Smooth muscle cell (in vitro differentiated cells): ENCODE measurements around the gene TBC1D5. TPM values are rescaled to one million over a fixed set of nuclear protein-coding genes. Genes with fewer than 3 reads are reported as not detected.

ENCODE experiments used
- DNase-seq: peaks from one replicate; lab custom pipeline; 2025; ENCODE audit not compliant: unreplicated experiment; lab: John Stamatoyannopoulos, UW
- H2AFZ ChIP-seq: fragments of 200-600 bp; sonication (generic); 2 replicates; pipeline ENCODE4 v1.6.0; 2016; ENCODE audit warnings: antibody characterized with exemption, low read depth, mild to moderate bottlenecking
- H3F3A ChIP-seq: fragments of 200-600 bp; sonication (generic); 2 replicates; pipeline ENCODE4 v1.6.0; 2017; ENCODE audit warnings: antibody characterized with exemption, low read depth
- H3K27ac ChIP-seq: fragments of 200-600 bp; sonication (generic); 2 replicates; pipeline ENCODE4 v1.5.1; 2016; ENCODE audit warnings: low read depth, mild to moderate bottlenecking
- H3K27me3 ChIP-seq: fragments of 200-600 bp; sonication (generic); 2 replicates; pipeline ENCODE4 v1.6.1; 2016; ENCODE audit warnings: low read depth, mild to moderate bottlenecking
- H3K36me3 ChIP-seq: fragments of 200-600 bp; sonication (generic); 2 replicates; pipeline ENCODE4 v1.5.1; 2016; ENCODE audit warnings: low read depth
- H3K4me1 ChIP-seq: fragments of 200-600 bp; sonication (generic); 2 replicates; pipeline ENCODE4 v1.5.1; 2016; ENCODE audit warnings: low read depth
- H3K4me2 ChIP-seq: fragments of 200-600 bp; sonication (generic); 2 replicates; pipeline ENCODE4 v1.6.0; 2016; ENCODE audit warnings: mild to moderate bottlenecking
- H3K4me3 ChIP-seq: fragments of 200-600 bp; sonication (generic); 2 replicates; pipeline ENCODE4 v1.5.1; 2016; ENCODE audit warnings: mild to moderate bottlenecking
- H3K79me2 ChIP-seq: fragments of 200-600 bp; sonication (generic); 2 replicates; pipeline ENCODE4 v1.6.0; 2016; ENCODE audit warnings: low read depth, mild to moderate bottlenecking
- H3K9ac ChIP-seq: fragments of 200-600 bp; sonication (generic); 2 replicates; pipeline ENCODE4 v1.6.0; 2016; ENCODE audit warnings: low read depth
- H3K9me3 ChIP-seq: fragments of 200-600 bp; sonication (generic); replicated peaks from 2 replicates; pipeline ENCODE4 v1.5.1; 2016; ENCODE audit warnings: low read depth
- H4K20me1 ChIP-seq: fragments of 200-600 bp; sonication (generic); 2 replicates; pipeline ENCODE4 v1.6.0; 2016; ENCODE audit warnings: low read depth
- WGBS: methylation state at CpG from one replicate; pipeline ENCODE4 v1.1.7; 2016; ENCODE audit warnings: low lambda C conversion rate; 5-methylcytosine and 5-hydroxymethylcytosine counted together
- polyA plus RNA-seq: library from polyadenylated mRNA; unstranded; fragments of >200 nt; fragmentation: Nextera tagmentation; extraction: Ambion mirVana; gene quantifications from 2 replicates; pipeline ENCODE4 v1.2.1, GENCODE V29; 2016
- total RNA-seq: library from RNA; depleted of rRNA; stranded (reverse); fragments of >200 nt; gene quantifications from 2 replicates; pipeline ENCODE4 v1.2.3, GENCODE V29; 2014
- TF ChIP-seq, protein P1 (sequence below): fragments of 200-600 bp; sonication (generic); IDR thresholded peaks from 2 replicates; pipeline ENCODE4 v1.5.1; 2017; ENCODE audit warnings: borderline replicate concordance, mild to moderate bottlenecking, antibody characterized with exemption; ENCODE audit not compliant: insufficient read depth, poor library complexity, severe bottlenecking

The TBC1D5 gene
- total and polyA plus RNA-seq, 2 experiments from 2014 or later = 14.6 to 35.3 TPM

DNA sequence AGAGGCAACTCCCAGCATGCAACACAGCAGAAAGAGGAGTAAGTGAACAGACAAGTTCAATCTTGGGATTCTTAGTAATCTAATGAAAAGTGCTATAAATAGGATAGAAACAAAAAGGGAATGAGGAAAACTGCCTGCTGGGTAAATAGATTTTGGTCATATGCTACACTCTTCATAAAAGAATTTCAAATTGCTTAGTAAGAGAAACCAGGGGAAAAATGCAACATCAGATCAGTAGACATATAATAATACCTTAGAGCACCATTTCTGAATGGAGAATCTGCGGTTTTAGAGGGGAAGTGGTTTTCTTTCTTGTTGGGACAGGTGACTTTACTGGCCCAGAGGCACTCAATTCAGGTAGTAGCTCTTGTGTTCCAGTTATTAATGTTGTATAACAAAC, 13.4 kb upstream of the TBC1D5 start:
- Histone ChIP-seq H3K4me3 (no peak overlapping the region), H4K20me1 (no peaks in the 10 kb centered on the region), H3K36me3 (no peaks in the 10 kb centered on the region), H3F3A (no peaks in the 10 kb centered on the region), H3K4me2 (no peak overlapping the region), H3K27me3 (peaks cover 3% of the 10 kb centered on the region), H3K9me3 (no peaks in the 10 kb centered on the region), H2AFZ (no peak overlapping the region), H3K9ac (no peak overlapping the region), H3K79me2 (no peaks in the 10 kb centered on the region), H3K27ac (no peak overlapping the region), H3K4me1 (no peaks in the 10 kb centered on the region)
- TF ChIP-seq, protein P1, sequence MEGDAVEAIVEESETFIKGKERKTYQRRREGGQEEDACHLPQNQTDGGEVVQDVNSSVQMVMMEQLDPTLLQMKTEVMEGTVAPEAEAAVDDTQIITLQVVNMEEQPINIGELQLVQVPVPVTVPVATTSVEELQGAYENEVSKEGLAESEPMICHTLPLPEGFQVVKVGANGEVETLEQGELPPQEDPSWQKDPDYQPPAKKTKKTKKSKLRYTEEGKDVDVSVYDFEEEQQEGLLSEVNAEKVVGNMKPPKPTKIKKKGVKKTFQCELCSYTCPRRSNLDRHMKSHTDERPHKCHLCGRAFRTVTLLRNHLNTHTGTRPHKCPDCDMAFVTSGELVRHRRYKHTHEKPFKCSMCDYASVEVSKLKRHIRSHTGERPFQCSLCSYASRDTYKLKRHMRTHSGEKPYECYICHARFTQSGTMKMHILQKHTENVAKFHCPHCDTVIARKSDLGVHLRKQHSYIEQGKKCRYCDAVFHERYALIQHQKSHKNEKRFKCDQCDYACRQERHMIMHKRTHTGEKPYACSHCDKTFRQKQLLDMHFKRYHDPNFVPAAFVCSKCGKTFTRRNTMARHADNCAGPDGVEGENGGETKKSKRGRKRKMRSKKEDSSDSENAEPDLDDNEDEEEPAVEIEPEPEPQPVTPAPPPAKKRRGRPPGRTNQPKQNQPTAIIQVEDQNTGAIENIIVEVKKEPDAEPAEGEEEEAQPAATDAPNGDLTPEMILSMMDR = no peak
- DNase-seq = no peak
- 85% methylated on average over 1 of the region's 1 CpG for WGBS

DNA sequence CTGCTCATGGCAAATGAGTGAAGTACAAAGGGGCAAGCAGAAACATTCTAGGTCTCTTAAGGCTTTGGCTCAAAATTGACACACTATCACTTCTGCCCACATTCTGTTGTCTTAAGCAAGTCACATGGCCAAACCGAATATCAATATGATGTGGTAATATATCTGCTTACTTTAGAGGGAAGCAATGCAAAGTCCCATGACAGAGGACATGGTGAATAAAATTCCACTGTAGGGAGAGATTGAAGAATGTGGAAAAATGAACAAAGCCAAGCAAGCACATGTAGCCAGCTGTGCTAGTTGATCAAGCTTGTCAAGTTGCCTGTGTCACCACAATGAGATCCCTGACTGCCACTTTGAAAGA, 11.2 kb upstream of the TBC1D5 start:
- WGBS = 88% methylated on average over 1 of the region's 1 CpG
- H3K4me2 ChIP-seq = no peak overlapping the region
- no peak for DNase-seq
- H3K79me2 ChIP-seq = no peaks in the 10 kb centered on the region
- peaks cover 3% of the 10 kb centered on the region for H3K27me3 ChIP-seq
- H2AFZ ChIP-seq = no peak overlapping the region
- H3F3A ChIP-seq = no peaks in the 10 kb centered on the region
- H3K9me3 ChIP-seq = no peaks in the 10 kb centered on the region
- no peak overlapping the region for H3K9ac ChIP-seq
- TF ChIP-seq, protein P1 = no peak
- H3K4me3 ChIP-seq = no peak overlapping the region
- no peaks in the 10 kb centered on the region for H4K20me1 ChIP-seq
- H3K36me3 ChIP-seq = no peaks in the 10 kb centered on the region
- H3K27ac ChIP-seq = no peak overlapping the region
- no peaks in the 10 kb centered on the region for H3K4me1 ChIP-seq

DNA sequence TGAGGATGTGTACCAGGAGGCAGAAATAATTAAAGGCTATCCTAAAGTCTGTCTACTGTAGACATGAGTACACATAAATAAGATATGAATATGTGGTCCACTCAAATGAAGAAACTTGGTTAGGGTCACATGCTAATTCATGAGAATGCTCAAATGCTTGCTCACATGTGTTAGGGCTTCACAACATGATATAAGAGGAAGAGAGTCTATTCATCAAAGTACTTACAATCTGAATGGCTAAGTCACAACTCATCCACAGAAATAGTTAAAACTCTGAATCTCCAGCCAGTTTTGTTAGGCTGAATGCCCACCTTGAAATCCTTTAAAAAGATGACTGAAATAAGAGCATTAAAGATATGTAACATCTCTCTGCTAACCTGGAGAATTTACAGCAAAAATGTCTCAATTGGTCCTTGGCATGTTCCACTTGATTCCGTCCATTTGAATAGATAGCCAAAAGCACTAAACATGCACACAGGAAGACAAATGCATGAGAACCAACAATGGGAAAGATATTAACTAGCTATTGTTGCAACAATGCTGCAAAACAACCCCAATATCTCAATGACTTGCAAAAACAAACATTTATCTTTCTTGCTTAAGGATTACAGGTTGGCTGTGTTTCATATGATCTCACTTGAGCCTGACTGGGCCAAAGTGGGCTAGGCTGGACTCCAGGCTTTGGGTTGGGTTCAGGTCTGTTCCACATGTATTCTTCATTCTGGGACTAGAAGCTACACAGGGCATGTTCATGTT, 10.6 kb upstream of the TBC1D5 start:
- no peak overlapping the region for H3K4me2 ChIP-seq
- H2AFZ ChIP-seq = no peak overlapping the region
- no peak overlapping the region for H3K27ac ChIP-seq
- no peaks in the 10 kb centered on the region for H3F3A ChIP-seq
- H3K4me3 ChIP-seq = no peak overlapping the region
- no peaks in the 10 kb centered on the region for H3K9me3 ChIP-seq
- no peaks in the 10 kb centered on the region for H4K20me1 ChIP-seq
- no peak for DNase-seq
- H3K27me3 ChIP-seq = peaks cover 3% of the 10 kb centered on the region
- no peak overlapping the region for H3K9ac ChIP-seq
- H3K4me1 ChIP-seq = no peaks in the 10 kb centered on the region
- H3K79me2 ChIP-seq = no peaks in the 10 kb centered on the region
- WGBS = 86% methylated on average over 1 of the region's 1 CpG
- no peaks in the 10 kb centered on the region for H3K36me3 ChIP-seq
- TF ChIP-seq, protein P1 = no peak

DNA sequence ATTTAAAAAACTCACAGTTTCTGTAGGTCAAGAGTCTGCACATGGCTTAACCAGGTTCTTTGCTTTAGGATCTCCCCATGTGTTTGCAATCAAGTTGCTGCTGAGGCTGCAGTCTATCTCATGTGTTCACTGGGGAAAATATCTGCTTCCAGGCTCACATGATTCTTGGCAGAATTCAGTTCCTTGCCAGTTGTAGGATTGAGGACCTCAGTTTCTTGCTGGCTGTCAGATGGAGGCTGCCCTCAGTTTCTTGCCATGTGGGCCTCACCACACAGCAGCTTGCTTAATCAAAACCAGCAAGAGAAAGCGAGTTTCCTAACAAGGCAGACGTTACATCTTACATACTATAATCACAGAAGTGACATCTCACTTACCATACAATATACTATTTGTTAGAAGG, 10.0 kb upstream of the TBC1D5 start:
- no peak for DNase-seq
- Histone ChIP-seq H3K4me1 (no peaks in the 10 kb centered on the region), H3K4me2 (no peak overlapping the region), H3K9ac (no peak overlapping the region), H3K4me3 (no peak overlapping the region), H3K27me3 (peaks cover 3% of the 10 kb centered on the region), H3K27ac (no peak overlapping the region), H2AFZ (no peak overlapping the region), H3F3A (no peaks in the 10 kb centered on the region), H3K36me3 (no peaks in the 10 kb centered on the region), H3K79me2 (no peaks in the 10 kb centered on the region), H3K9me3 (no peaks in the 10 kb centered on the region), H4K20me1 (no peaks in the 10 kb centered on the region)
- TF ChIP-seq, protein P1 = no peak
- WGBS = 51% methylated on average over 2 of the region's 2 CpGs
